ENCODE data around the gene ZNF768.
"Not testable (repeated sequence)": the region's sequence is repeated elsewhere in the genome, so short reads cannot be mapped to it uniquely, and the experiment has no call there.

ZNF768 gene

DNA sequence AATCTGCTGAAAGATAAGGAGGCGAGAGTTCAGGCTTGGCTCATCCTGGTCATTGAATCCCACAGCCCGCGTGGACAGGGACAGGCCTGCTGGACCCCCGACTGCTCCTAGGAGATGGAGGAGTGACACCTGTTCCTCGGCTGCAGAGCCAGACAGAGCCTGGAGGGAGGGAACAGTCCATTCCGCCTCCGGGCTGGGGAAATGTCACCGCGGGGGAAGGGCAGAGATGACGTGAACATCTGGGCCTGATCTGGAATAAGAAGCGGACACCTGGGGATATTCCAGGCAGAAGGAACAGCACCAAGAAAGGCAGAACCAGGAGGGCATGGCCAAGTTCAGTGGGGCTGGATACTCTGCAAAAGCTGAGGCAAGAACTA is 6.8 kb upstream of the ZNF768 start:
- DNase-seq (ENCODE audit: low read depth in 3 of 3): no peak

DNA sequence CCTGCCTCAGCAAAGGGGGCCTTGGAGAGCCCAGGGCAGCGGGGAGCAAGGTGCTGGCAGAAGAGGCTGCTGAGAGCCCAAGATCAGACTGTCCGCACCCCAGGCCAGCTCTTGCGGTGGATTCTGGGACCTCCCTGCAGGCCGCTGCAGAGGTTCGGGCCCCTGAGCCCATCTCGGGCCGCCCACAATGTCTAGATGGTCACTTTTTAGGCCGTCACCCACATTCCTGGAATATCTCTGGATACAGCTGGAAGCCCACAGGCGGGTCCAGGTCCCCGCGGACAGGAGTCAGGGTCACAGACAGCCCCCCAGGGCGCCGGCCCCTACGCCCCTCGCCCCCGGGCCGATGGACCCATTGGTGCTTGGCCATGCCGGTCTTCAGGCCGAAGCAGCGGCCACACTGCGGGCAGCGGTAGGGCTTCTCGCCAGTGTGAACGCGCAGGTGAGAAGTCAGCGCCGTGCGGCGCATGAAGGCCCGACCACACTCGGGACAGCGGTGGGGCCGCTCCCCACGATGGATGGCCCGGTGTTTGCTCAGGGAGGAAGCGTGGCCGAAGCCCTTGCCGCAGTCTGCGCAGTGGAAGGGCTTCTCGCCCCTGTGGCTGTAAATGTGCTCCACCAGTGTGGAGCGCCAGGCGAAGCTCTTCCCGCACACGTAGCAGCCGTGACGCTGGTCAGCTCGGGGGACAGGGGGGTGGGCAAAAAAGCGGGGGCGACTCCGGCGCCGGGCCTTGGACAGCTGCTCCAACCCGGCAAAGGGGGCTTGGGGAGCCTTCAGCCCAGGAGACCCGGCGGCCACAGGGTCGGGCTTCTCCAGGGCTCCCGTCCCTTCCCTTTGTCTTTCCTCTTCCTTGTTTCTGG is 6.1 kb upstream of the ZNF768 start:
- DNase-seq (ENCODE audit: low read depth in 3 of 3): no peak

DNA sequence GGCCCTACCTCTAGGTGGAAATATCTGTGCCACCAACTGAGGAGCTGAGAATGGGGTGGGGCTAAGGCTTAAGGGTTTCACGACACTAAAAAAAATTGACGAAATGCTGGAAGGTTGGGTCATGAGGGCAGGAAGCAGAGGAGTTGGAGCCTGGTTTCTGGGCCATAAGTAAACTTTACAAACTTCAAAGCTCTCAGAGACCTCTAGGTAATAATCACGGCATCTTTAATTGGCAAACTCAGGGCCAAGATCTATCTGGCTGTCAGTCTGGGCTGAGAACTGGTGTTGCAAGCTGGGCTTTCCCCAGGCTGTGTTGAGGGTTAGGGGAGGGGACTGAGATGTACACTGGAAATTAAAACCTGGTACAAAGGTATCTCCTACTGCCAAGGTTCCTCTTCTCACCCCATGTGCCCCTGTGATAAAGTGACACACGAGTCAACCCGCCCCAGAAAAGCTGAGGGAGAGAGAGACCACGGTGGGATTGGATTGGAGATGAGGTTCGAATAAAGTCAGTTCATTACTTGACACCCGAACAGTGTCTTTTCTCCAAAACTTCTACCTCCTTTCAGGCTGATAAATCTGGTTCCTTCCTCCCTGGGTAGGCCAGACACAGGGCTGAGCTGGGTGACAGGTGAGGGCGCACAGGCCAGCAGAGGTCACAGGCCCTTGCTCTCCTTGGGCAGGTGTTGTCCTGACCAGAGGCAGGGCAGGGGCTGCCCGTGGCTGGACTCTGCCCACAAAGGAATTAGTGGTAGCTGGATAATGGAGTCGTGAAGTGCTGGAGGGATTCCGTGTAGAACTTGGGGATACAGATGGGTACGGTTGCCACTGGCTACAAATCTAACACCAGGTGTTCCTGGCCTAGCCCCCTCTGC is 4.0 kb upstream of the ZNF768 start:
- no peak for DNase-seq (ENCODE audit: low read depth in 3 of 3)

- no peak for DNase-seq (ENCODE audit: low read depth in 3 of 3)
These were observed 2.6 kb upstream of the ZNF768 start for GRCh38 chr16:30528799-30529457.

GRCh38 chr16:30527635-30528178 is 1.3 kb upstream of the ZNF768 start:
- DNase-seq (ENCODE audit: low read depth in 3 of 3): no peak

- peak; percentile 71 to 86 (median 77) for DNase-seq (ENCODE audit: low read depth in 3 of 3)
These were observed 663 bp upstream of the ZNF768 start for GRCh38 chr16:30526823-30527634.

- DNase-seq (ENCODE audit: low read depth in 3 of 3): no peak
These were observed 576 bp downstream of the ZNF768 start for GRCh38 chr16:30525844-30526136.

DNA sequence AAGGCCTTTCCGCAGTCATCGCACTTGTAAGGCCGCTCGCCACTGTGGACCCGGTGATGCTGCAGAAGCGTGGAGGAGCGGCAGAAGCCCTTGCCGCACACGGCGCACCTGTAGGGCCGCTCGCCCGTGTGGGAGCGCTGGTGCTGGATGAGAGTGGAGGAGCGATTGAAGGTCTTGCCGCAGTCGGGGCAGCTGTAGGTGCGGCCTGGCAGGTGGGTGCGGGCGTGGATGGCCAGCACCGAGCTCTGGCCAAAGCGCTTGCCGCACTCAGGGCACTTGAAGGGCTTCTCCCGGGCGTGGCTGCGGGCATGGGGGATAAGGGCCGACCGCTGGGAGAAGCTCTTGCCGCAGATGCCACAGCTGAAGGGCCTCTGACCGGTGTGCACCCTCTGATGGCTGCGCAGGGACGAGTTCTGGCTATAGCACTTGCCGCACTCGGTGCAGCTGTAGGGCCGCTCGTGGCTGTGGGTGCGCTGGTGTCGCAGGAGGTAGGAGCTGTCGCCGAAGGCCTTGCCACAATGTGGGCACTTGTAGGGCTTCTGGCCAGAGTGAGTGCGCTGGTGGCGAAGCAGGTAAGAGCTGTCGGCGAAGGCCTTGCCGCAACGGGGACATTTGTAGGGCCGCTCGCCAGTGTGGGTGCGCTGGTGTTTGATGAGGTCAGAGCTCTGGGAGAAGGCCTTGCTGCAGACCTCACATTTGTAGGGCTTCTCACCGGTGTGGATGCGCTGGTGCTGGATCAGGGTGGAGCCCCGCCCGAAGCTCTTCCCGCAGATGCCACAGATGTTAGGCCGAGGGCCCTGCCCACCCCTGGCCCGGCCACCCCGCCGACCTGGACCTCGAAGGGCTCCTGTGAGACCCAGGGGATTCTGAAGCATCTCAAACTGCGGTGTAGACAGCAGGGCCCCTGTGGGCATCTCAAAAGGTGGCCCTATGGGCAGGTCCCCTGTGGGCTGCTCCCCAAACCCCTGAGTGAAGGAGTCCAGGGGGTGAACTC is 1.5 kb downstream of the ZNF768 start:
- no peak for DNase-seq (ENCODE audit: low read depth in 3 of 3)

DNA sequence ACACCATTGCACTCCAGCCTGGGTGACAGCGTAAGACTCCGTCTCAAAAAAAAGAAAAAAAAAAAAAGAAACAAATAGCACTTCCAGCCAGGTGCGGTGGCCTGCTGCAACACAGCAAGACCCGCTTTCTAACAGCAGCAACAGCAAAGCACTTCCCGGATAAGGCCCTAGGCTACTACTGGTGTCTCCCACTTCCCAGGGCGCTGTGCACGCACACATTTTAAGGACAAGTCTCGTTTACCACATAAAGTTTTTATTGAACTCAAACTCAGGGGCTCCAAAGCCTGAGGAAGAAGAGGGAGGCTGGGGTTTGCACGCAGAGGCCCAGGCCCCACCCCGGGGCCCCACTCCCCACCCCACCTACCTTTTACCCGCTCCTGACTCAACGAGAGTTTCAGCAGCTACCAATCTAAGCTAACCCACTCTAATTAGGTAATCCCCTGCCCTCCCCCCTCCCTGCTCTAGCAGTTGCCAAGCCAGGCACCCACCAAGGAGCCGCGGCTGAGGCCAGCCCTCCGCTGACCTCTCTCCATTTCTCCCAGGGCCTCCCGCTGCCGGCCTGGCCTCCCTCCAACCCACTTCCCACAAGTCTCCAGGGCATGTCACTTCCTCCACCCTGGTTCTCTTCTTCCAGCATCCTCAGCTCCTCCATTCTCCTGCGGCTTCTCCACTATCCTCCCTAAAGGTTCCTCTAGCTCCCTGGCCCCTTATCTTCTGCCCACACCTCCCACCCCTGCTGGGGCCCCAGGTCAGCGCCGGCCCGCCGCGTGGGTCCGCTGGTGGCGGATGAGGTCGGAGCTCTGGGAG is 2.4 kb downstream of the ZNF768 start:
- no peak for DNase-seq (ENCODE audit: low read depth in 3 of 3)

DNA sequence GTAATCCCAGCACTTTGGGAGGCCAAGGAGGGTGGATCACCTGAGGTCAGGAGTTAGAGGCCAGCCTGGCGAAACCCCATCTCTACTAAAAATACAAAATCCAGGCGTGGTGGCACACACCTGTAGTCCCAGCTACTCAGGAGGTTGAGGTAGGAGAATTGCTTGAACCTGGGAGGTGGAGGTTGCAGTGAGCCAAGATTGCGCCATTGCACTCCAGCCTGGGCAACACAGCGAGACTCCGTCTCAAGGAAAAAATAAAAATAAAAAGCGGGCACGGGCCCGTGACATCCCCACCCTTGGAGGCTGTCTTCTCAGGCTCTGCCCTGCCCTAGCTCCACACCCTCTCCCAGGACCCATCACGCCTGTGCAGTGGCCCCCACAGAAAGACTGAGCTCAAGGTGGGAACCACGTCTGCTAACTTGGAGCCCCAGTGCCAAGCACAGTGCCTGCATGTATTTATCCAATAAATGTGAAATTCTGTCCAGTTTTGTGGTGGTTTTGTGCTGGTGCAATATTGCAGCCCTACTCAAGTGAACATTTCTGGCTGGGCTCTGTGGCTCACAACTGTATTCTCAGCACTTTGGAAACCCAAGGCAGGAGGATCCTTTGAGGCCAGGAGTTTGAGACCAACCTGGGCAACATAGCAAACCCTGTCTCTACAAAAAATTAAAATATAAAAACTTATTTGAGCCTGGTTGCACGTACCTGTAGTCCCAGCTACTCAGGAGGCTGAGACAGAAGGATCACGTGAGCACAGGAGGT is 3.5 kb downstream of the ZNF768 start:
- not testable (repeated sequence) for DNase-seq (ENCODE audit: low read depth in 3 of 3)

GRCh38 chr16:30521873-30522641 is 4.3 kb downstream of the ZNF768 start:
- no peak for DNase-seq (ENCODE audit: low read depth in 3 of 3)

DNA sequence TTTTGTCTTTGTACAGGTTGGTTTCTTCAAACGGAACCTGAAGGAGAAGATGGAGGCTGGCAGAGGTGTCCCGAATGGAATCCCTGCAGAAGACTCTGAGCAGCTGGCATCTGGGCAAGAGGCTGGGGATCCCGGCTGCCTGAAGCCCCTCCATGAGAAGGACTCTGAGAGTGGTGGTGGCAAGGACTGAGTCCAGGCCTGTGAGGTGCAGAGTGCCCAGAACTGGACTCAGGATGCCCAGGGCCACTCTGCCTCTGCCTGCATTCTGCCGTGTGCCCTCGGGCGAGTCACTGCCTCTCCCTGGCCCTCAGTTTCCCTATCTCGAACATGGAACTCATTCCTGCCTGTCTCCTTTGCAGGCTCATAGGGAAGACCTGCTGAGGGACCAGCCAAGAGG is 4.9 kb downstream of the ZNF768 start:
- DNase-seq (ENCODE audit: low read depth in 3 of 3): no peak

DNA sequence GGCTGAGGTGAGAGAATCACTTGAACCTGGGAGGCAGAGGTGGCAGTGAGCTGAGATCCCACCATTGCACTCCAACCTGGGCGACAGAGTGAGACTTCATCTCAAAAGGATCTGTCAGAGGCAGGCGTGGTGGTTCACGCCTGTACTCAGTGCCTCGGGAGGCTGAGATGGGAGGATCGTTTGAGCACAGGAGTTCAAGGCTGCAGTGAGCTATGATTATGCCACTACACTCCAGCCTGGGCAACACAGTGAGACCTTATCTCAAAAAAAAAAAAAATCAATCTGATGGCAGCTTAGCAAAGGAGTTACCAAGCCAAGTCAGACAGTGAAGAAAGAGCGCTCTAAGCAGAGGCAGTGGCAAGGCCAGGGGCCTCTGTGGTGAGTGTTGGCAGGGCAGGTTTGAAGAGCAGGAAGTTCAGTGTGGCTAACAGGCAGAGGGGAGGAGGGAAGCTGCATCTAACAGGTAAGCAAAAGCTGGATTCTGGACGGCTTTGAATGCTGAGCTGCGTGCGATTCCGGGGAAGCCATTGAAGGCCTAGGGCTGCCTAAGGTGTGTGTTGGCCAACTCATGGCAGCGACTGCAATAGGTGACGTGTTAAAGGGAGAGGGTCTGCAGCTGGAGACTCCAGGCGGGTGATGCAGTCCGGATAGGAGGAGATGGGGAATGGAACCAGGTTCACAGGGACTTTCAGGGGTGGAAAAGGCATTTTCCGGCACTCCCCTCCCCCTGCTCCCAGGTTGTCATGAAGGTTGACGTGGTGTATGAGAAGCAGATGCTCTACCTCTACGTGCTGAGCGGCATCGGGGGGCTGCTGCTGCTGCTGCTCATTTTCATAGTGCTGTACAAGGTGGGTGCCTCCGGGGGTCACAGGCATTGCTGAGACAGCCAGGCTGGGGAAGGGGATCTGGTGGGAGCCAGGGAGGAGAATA is 7.0 kb downstream of the ZNF768 start:
- no peak for DNase-seq (ENCODE audit: low read depth in 3 of 3)

- DNase-seq (ENCODE audit: low read depth in 3 of 3): no peak
These were observed 7.8 kb downstream of the ZNF768 start for GRCh38 chr16:30518552-30518951.

- DNase-seq (ENCODE audit: low read depth in 3 of 3): no peak
These were observed 11.1 kb downstream of the ZNF768 start for GRCh38 chr16:30515275-30515674.

GRCh38 chr16:30511509-30511908 is 14.9 kb downstream of the ZNF768 start:
- DNase-seq (ENCODE audit: low read depth in 3 of 3): no peak
